ENCODE data around the gene PLEKHA5.

PLEKHA5 gene

GRCh38 chr12:19234981-19235871 is 105.7 kb downstream of the PLEKHA5 start:
- DNase-seq (ENCODE audit: low spot score), result no peak

- no peak for DNase-seq (ENCODE audit: low spot score)
Observed at GRCh38 chr12:19236656-19237055, 107.1 kb downstream of the PLEKHA5 start.

- DNase-seq (ENCODE audit: low spot score), result no peak
Observed at GRCh38 chr12:19238540-19238939, 109.0 kb downstream of the PLEKHA5 start.

- DNase-seq (ENCODE audit: low spot score), result no peak
Observed at GRCh38 chr12:19239102-19239501, 109.6 kb downstream of the PLEKHA5 start.

- no peak for DNase-seq (ENCODE audit: low spot score)
Observed at GRCh38 chr12:19239616-19240234, 110.2 kb downstream of the PLEKHA5 start.

GRCh38 chr12:19242581-19242980 is 113.0 kb downstream of the PLEKHA5 start:
- DNase-seq (ENCODE audit: low spot score), result no peak

- no peak for DNase-seq (ENCODE audit: low spot score)
Observed at GRCh38 chr12:19243551-19243950, 114.0 kb downstream of the PLEKHA5 start.

GRCh38 chr12:19244312-19244711 is 114.8 kb downstream of the PLEKHA5 start:
- no peak for DNase-seq (ENCODE audit: low spot score)

- no peak for DNase-seq (ENCODE audit: low spot score)
Observed at GRCh38 chr12:19245106-19245505, 115.6 kb downstream of the PLEKHA5 start.

GRCh38 chr12:19245666-19246065 is 116.1 kb downstream of the PLEKHA5 start:
- no peak for DNase-seq (ENCODE audit: low spot score)

- DNase-seq (ENCODE audit: low spot score), result no peak
Observed at GRCh38 chr12:19246933-19247332, 117.4 kb downstream of the PLEKHA5 start.

- DNase-seq (ENCODE audit: low spot score), result no peak
Observed at GRCh38 chr12:19248929-19249602, 119.5 kb downstream of the PLEKHA5 start.

GRCh38 chr12:19251481-19252132 is 122.1 kb downstream of the PLEKHA5 start:
- no peak for DNase-seq (ENCODE audit: low spot score)

GRCh38 chr12:19260135-19260534 is 130.6 kb downstream of the PLEKHA5 start:
- DNase-seq (ENCODE audit: low spot score), result no peak

- no peak for DNase-seq (ENCODE audit: low spot score)
Observed at GRCh38 chr12:19261773-19262172, 132.2 kb downstream of the PLEKHA5 start.

- DNase-seq (ENCODE audit: low spot score), result no peak
Observed at GRCh38 chr12:19263672-19264071, 134.1 kb downstream of the PLEKHA5 start.

- peak; percentile 75 for DNase-seq (ENCODE audit: low spot score)
Observed at GRCh38 chr12:19273482-19274330, 144.2 kb downstream of the PLEKHA5 start.

- DNase-seq (ENCODE audit: low spot score), result no peak
Observed at GRCh38 chr12:19276767-19277166, 147.2 kb downstream of the PLEKHA5 start.

GRCh38 chr12:19277711-19278110 is 148.2 kb downstream of the PLEKHA5 start:
- DNase-seq (ENCODE audit: low spot score), result no peak

- DNase-seq (ENCODE audit: low spot score), result no peak
Observed at GRCh38 chr12:19278407-19278806, 148.9 kb downstream of the PLEKHA5 start.

GRCh38 chr12:19282133-19282699 is 152.7 kb downstream of the PLEKHA5 start:
- no peak for DNase-seq (ENCODE audit: low spot score)

Data from CD4-positive, alpha-beta T cell treated with Interleukin-2 at 100 ng/mL for 4 hours (primary cell).